SIG-M5 treated with dmso at 0.1 percent for 504 hours (cell line): Measurements from ENCODE around the gene NUB1.

ENCODE experiments used
- DNase-seq: peaks from one replicate; lab custom pipeline; 2025; ENCODE audit not compliant: unreplicated experiment; lab: John Stamatoyannopoulos, UW

Gene NUB1

GRCh38 chr7:151376218-151376902, 34.7 kb downstream of the NUB1 start:
- DNase-seq, result no peak

- no peak for DNase-seq
Measured at GRCh38 chr7:151377406-151377805, 35.8 kb downstream of the NUB1 start.

- no peak for DNase-seq
Measured at GRCh38 chr7:151378011-151378410, 36.4 kb downstream of the NUB1 start.

- DNase-seq, result no peak
Measured at GRCh38 chr7:151378496-151379192, 37.0 kb downstream of the NUB1 start.

- DNase-seq, result no peak
Measured at GRCh38 chr7:151379193-151379520, 37.5 kb downstream of the NUB1 start.

GRCh38 chr7:151379534-151380198, 38.1 kb downstream of the NUB1 start:
- no peak for DNase-seq

- DNase-seq, result no peak
Measured at GRCh38 chr7:151380199-151381097, 38.8 kb downstream of the NUB1 start.

- peak; percentile 36 for DNase-seq
Measured at GRCh38 chr7:151381098-151381347, 39.4 kb downstream of the NUB1 start.

- no peak for DNase-seq
Measured at GRCh38 chr7:151381348-151382078, 39.9 kb downstream of the NUB1 start.

GRCh38 chr7:151382079-151382885, 40.7 kb downstream of the NUB1 start:
- DNase-seq, result no peak

GRCh38 chr7:151383638-151384351, 42.2 kb downstream of the NUB1 start:
- no peak for DNase-seq

GRCh38 chr7:151384352-151384697, 42.7 kb downstream of the NUB1 start:
- DNase-seq, result no peak

- DNase-seq, result no peak
Measured at GRCh38 chr7:151384776-151385625, 43.4 kb downstream of the NUB1 start.

- no peak for DNase-seq
Measured at GRCh38 chr7:151385626-151386300, 44.2 kb downstream of the NUB1 start.

- DNase-seq, result no peak
Measured at GRCh38 chr7:151386301-151387160, 44.9 kb downstream of the NUB1 start.

- no peak for DNase-seq
Measured at GRCh38 chr7:151387161-151388006, 45.8 kb downstream of the NUB1 start.
